GM19328 (cell line): ENCODE results near the gene CHAF1B.
"Not testable (repeated sequence)": the region's sequence is repeated elsewhere in the genome, so short reads cannot be mapped to it uniquely, and the experiment has no call there.

Experiments used
- ATAC-seq: cut with Tn5 transposase; IDR thresholded peaks from one replicate; pipeline ENCODE4 v1.9.1; 2021; ENCODE audit warnings: mild to moderate bottlenecking, moderate library complexity; ENCODE audit not compliant: unreplicated experiment

The CHAF1B gene

DNA sequence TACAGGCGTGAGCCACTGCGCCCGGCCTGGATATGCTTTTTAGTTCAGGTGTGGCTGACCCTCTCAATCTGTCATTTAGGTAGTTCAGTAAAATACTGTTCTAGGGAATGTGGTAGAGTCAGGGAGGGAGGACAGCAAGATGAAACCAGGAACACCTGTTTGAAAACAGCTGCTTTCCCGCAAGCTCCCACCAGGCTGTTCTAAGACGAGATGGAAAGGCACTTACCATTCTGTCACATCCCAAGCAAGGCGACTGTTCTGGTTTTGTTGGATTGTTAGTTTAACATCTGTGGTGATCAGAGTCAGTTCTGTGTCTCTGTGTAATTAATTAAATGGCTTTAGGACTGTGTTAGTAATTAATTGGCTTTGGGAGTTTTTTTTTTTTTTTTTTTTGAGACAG, 2.9 kb downstream of the CHAF1B start:
- ATAC-seq, result no peak

DNA sequence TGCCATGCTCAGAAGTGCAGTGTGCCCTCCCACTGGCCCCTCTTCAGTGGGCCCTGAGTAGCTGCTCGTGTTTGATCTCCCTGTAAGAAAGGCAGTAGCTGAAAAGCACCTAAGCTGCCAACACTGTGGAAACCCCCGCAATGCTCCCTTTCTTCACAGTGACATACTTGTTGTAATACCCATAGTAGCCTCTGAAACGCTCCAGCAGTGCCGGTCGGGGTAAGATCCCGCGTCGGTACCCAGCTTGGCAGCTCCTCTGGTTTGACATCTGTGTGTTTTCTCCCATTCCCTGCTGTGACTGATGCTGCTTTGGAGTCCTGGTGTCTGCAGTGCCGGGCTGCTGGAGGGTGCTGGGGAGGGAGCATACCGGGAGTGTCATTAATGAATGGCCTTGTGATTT, 3.6 kb downstream of the CHAF1B start:
- ATAC-seq, result no peak

DNA sequence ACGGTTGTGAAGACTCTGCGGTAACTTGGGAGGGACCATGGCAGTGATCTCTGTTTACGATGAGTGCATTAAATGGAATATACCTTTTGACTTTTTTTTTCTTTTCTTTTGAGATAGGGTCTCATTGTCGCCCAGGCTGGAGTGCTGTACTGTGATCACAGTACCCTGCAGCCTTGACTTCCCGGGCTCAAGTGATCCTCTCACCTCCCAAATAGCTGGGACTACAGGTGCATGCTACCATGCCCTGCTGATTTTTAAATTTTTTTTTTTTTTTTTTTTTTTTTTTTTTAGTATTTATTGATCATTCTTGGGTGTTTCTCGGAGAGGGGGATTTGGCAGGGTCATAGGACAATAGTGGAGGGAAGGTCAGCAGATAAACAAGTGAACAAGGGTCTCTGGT, 6.5 kb downstream of the CHAF1B start:
- ATAC-seq, result not testable (repeated sequence)

DNA sequence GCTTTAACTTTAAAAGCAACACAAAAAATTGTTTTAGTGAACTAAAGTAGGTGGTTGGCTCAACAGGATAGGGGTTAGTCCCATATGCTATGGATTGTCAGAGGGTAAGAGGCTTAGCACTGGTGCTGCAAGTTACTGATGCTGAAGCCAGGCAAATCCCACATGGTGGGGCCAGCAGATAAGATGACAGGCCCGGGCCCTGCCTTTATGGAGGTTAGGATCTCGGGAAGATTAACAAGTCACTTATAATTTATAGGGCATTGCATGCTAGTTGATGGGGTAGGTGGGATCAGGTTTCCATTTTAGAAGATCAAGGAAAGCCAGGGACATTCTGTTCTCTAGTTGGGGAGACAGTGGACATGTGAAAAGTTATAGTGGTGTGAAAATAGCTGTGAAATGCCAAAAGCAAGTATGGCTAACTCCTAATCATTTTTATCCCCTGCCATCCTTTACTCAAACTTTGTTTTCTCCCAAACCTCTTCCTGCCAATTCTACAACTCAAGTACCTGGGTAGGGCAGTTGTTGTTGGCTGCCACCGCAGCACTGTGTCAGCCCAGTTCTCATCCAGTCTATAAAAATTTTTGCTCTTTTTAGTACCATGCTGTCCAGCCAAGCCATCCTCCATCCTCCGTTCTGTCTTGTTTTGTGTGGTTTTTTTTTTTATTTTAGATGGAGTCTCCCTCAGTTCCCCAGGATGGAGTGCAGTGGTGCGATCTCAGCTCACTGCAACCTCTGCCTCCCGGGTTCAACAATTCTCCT, 10.3 kb downstream of the CHAF1B start:
- ATAC-seq, result no peak

DNA sequence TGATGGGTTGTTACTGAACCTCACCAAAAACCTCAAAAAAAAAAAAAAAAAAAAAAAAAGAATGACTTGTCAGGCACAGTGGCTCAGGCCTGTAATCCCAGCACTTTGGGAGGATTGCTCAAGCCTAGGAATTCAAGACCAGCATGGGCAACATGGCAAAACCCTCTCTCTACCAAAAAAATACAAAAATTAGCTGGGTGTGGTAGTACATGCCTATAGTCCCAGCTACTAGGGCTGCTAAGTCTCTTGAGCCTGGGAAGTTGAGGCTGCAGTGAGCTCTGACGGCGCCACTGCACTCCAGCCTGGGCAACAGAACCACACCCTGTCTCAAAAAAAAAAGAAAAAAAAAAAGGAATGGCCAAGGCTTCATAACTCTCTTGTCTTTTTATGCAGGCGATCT, 11.1 kb downstream of the CHAF1B start:
- ATAC-seq, result no peak

DNA sequence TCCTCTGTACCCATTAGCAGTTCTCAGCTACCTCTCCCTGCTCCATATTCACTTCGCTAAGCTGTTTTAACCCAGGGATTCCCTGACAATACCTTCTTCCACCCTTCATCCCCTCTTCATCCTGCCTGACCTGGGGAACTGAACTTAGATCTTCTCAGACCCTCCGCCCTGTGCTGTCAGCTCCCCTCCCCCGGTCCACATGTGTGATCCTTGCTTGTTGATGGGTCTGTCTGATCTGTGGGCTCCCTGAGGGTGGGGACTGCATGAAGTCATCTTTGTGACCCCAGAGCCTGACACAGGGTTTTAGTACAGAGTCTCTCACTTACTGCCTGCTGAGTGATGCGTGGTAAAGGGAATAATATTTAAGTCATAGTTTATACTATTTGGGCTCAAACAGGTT, 11.8 kb downstream of the CHAF1B start:
- ATAC-seq, result no peak

DNA sequence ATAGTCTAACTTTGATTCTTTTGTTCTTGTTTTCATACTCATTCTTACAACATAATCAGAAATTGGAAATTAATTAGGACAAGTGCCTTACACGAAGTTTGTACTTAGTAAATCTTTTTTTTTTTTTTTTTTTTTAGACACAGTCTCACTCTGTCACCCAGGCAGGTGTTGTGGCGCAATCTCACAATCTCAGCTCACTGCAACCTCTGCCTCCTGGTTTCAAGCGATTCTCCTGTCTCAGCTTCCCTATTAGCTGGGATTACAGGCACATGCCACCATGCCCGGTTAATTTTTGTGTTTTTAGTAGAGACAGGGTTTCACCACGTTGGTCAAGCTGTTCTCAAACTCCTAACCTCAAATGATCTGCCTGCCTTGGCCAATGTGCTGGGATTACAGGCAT, 12.4 kb downstream of the CHAF1B start:
- ATAC-seq, result no peak

DNA sequence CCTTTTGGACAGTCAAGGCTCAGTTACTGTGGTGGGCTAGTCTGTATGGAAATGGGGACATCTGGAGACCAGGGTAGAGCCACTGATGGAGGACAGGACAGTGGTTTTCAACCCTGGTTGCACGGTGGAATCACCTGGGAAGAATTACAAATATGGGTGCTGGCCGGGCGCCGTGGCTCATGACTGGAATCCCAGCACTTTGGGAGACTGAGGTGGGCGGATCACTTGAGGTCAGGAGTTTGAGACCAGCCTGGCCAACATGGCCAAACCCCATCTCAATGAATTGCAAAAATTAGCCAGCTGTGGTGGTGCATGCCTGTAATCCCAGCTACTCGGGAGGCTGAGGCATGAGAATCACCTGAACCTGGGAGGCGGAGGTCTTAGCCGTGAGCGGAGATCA, 14.5 kb downstream of the CHAF1B start:
- ATAC-seq, result not testable (repeated sequence)

DNA sequence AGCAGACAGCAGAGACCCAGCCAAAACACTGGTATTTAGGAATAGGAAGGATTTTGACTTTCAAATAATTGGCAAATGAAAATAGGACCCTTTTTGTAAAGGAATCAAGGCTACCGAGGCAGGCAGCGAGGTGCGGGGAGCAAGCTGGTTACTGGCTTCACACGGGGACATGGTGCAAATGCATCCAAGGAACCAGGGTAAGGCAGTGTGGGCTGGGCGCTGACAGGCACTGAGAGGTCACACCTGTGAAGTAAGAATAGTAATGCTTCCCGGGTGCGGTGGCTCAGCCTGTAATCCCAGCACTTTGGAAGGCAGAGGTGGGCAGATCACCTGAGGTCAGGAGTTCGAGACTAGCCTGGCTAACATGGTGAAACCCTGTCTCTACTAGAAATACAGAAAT, 15.5 kb downstream of the CHAF1B start:
- no peak for ATAC-seq

DNA sequence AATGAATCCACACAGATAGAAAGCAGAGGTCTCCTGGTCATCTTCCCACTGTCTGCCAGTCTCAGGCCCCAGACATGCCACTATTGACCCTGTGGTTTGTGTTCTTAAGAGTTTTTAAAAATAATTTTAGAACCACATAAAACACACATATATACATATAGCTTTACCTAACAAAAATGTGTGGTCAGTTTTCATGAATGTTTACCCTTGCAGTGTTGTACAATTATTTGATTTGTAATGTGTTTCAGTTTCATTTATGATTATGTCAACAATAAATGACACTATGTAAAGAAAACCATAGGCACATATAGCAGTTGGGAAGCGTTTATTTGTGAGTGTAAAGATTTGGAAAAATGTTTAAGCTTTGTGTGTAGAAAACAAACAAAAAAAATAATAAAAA, 17.1 kb downstream of the CHAF1B start:
- ATAC-seq, result no peak

DNA sequence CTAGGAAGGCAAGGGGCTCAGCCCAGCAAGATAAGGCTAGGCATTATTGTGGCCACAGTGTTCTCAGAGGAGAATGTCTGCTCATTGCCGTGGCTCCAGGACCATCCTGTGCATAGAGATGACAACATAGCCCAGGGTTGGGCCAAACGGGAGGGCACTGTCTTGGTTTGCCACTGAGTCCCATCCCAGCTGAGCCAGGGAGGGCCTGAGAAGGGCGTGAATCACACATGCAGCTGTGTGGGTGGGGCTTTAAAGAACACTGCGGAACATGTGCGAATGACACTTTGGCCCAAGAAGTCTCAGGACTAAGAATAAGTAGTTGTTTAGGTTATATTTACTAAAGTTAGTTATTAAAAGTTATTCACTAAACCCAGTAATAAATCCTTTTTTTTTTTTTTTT, 18.5 kb downstream of the CHAF1B start:
- no peak for ATAC-seq

DNA sequence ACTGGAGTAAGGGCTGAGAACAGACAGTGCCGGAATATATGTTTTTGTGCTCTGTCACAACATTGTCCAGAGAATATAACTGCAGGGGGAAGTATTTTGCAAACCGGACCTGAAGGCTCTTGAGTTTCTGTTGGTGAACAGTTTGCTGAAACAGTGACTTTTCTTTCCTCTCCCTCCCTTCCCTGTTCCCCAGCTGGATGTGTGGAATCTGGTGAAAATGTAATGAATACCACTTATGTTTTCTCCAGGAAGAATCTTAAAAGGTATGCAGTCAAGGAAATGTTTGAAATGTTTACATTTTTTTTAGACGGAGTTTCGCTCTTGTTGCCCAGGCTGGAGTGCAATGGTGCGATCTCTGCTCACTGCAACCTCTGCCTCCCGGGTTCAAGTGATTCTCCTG, 23.4 kb downstream of the CHAF1B start:
- no peak for ATAC-seq

DNA sequence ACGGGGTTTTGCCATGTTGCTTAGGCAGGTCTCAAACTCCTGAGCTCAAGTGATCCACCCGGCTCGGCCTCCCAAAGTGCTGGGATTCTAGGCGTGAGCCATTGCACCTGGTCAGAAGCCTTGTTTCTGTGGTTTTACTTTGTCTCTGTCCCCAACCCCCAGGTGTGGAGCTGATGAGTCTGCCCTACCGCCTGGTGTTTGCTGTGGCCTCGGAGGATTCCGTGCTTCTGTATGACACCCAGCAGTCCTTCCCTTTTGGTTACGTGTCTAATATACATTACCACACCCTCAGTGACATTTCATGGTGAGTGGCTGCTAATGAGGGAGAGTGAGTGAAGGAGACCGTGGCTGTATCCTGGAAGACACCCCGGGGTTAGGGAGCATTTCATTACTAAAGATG, 26.1 kb downstream of the CHAF1B start:
- no peak for ATAC-seq

DNA sequence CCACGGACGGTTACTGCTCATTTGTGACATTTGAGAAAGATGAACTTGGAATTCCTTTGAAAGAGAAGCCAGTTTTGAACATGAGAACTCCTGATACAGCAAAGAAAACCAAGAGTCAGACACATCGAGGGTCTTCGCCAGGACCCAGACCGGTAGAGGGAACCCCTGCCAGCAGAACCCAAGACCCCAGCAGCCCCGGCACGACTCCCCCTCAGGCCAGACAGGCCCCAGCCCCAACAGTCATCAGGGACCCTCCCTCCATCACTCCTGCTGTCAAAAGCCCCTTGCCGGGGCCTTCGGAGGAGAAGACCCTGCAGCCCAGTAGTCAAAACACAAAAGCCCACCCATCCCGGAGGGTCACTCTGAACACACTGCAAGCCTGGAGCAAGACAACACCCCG, 27.7 kb downstream of the CHAF1B start:
- no peak for ATAC-seq

DNA sequence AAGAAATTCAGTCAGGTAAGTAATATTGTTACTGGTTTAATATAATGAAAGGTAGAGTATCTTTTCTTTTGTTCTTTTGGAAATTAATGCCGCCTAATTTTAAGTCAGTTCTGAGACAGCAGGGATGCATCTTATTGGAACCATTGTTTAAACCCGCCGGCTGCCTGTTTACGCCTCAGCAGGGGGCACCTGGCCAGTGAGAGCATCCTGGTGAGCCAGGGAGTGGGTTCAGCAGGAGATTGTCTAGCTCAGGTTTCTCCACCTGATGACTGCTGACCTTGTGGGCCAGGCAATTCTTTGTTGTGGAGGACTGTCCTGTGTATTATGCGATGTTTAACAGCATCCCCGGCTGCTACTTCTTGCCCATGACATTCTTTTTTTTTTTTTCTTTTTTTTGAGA, 30.2 kb downstream of the CHAF1B start:
- no peak for ATAC-seq

DNA sequence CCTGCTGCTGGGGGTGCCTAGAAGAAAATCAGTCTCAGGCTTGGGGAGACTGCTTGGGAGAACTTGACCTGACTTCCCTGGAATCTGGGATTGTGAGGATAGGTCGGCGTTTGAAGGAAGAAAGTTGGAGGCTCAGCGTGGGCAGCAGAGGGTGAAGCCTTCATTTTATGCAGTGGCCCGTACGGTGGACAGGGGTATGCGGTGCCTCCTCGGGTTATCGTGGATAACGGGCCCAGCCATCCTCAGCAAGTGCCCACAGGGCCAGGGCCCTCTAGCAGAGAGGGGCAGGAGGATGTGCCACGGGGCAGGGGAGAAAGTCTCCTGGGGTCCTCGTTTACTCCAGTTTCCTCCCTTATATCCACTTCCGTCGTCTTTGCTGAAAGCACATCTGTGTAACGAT, 34.0 kb downstream of the CHAF1B start:
- no peak for ATAC-seq

DNA sequence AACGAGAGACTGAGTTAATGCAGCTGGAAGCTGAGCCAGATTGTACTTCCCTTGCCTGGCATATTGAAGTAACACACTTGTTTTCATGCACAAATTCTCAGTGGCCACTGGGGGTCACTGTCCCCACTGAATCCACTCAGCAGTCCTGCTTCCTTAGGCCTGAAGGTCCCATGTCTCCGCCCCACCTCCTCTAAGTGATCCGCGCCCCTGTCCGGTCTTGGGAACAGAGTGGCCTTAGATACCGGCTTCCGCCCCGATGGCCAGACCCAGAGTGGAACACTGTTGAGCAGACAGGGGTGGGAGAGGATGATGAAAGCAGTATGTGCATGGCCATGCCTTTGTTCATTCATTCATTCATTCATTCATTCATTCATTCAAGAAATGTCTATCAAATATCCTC, 34.8 kb downstream of the CHAF1B start:
- no peak for ATAC-seq

DNA sequence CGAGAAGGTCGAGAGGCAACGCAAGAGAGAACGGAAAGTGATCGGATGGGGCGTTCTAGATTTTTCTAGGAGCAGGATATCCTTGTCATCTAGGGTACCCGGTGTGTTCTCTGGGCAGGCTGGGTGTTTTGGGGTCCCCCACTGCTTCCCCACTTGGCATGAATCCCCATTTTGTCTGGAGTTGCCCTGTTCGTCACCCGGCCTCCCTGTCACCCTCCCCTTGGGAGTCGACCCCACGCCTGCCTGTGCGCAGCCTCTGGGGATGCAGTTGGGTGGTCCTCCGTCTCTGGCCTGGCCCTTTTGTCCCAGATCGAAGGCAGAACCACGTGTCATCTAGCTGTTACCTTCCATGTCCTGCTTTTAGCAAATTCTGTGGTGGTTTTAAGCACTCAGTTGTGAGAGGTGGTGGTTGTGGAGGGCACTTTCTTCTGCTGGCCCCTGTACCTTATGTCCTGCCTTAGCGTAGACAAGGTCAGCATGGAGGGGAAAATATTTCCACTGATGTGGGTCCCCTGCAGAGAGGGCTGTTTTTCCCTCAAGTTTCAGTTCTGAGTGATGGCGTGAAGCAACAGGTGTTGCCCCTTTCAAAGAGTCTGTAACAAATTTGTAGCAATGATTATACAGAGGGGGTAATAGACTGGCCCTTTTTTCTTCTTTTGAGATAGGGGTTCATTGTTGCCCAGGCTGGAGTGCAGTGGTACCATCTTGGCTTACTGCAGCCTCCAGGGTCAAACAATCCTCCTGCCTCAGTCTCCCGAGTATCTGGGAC, 35.6 kb downstream of the CHAF1B start:
- no peak for ATAC-seq

DNA sequence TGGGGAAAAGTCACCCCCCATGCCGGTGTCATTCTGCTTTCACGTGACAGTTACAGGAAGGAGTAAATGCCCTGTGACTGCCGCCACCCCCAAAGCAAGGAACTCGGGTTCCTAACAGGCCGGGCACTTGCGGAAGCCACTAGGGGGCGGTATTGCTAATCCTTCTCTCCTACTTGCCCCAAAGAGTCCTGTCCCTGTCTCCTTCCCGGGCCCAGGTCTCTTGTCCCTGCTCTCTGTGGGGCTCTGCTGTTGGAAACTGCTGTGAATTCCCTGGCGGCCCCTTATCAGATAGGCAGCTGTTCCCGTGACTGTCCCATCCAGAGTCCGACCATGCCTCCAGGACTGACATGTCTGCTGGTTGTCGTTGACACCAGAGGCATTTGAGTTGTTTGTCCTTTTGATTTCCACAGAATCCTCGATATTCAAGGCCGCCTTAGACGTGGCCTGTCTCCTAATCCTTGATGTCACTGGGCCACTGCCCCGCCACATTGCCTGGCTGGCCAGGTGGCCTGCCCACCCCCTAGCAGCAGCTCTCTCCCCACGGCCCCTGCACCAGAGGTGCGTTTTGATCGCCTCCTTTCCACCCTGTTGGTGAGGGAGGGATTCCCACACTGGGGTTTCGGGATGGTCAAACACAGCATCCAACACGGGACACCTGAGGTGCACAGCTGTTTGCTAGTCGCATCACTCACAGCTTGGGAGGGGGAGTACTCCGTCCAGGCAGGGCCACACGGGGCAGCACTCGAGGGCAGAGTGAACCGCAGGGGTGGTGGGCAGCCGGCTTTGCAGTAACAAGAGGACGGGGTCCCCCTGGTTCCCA, 37.3 kb downstream of the CHAF1B start:
- no peak for ATAC-seq

DNA sequence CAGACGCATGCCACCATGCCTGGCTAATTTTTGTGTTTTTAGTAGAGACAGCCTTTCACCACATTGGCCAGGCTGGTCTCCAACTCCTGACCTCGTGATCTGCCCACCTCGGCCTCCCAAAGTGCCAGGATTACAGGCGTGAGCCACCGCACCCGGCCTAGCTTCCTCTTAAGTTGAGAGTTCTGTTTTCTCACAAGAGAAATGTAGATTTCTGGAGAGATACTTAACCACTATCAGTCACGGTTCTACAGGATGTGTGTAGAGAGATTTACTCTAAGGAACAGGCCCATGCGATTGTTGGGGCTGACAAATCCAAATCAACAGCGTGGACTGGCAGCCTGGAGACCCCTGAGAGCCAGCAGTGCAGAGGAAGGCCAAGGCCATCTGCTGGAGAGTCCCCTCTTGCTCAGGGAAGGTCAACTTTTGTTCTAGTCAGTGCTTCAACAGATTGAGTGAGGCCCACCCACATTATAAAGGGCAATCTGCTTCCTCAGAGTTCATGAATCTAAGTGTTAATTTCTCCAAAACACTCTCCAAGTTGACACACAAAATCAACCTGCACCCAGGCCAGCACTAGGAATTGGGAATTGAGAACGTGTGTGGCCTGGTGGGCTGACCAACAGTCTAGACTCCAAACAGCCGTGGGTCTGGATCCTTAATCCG, 38.7 kb downstream of the CHAF1B start:
- ATAC-seq, result no peak

DNA sequence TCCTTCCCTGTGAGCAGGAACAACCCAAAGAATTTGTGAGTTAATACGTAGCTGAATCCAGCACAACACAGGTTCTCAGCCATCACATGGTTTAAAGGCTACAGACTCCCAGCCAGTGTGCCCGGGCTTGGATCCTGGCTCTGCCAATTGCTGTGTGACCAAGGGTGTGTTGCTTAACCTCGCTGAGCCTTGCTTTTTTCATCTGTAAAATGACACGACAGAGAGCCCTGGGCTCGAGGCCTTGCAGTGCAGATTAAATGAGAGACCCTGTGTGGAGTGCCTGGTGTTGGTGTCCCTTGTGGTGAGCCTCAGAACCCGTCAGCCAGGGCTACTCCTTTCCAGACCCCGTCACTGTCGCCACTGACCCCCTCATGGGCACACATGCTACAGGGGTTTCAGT, 39.4 kb downstream of the CHAF1B start:
- no peak for ATAC-seq
